ENCODE data around the gene TNFRSF11A.

The TNFRSF11A gene

DNA sequence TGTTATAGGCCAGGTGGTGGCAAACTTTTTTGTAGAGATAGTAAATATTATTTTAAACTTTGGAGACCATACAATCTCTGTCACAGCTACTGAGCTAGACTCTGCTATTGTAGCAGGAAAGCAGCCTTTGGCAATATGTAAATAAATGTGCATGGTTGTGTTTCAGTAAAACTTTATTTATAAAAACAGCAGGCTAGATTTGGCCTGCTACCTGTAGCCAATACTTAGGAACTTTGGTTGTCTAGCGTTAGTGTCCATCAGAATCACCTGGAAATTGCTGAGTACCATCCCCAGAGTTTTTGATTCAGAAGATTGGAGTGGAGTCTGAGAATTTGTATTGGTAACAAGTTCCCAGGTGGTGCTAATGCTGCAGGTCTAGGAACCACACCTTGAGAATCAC is 23.8 kb upstream of the TNFRSF11A start:
- no peak overlapping the region for H3K4me3 ChIP-seq (ENCODE audit: low read length)
- TF ChIP-seq ZNF274 (IDR thresholded peaks at IDR 0.05; ENCODE audit: low read depth, low read length) = no peak

DNA sequence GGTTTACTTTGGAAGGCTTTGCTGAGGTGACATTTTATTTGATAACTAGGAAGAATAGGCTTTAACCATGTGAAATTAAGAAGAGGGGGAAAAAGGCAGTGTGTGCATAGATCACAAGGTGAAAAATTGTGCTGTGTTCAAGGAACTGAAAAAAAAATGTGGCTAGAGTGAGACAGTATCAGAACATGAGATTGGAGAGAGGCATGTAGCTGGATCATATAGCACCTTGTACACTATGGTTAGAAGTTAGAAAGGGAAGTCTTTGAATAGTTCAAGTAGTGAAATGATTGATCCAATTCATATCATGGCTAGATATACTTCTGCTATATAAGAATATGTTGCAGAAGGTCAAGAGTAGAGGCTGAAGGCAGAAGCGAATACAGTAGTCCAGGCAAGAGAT is 12.3 kb upstream of the TNFRSF11A start:
- no peak for TF ChIP-seq ZNF274 (IDR thresholded peaks at IDR 0.05; ENCODE audit: low read depth, low read length)

DNA sequence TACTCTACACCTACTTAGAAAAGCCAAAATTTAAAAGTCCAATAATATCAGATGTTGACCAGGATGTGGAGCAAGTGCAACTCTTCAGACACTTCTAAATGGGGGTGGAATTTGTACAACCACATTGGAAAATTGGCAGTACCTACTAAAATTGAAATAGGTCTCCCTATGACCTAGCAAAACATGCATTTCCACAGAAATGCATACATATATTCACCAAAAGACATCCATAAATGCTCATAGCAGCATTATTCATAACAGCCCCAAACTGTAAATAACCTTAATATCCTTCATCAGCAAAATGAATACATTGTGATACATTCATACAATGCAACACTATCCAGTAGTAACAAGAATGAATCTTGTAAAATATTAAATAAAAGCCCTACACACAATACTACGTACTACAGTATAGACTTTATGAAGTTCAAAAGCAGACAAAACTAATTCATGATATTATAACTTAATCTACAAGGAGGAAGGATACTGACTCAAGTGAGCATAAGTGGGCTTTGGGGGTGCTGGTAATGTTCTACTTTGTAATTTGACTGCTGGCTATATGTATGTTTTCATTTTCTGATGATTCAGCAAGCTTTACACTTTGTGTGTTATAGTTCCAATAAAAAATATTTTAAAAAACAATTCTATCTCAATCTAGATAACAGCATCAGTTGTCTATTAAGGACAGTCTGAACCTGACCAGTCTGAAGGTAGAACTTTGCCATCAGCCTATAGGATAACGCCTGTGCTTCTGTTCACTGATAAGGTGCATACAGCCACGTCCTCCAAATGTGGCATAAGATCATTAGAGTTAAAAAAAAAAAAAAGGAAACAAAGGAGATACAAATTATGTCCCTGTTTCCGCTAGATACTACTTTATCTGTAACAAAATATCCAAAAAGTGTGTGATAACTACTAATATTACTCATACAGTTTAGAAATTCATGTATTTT is 6.6 kb upstream of the TNFRSF11A start:
- TF ChIP-seq ZNF274 (IDR thresholded peaks at IDR 0.05; ENCODE audit: low read depth, low read length) = no peak

More for the DNA sequence above, 12.3 kb upstream of the TNFRSF11A start:
- no peak overlapping the region for H3K4me3 ChIP-seq (ENCODE audit: low read length)

DNA sequence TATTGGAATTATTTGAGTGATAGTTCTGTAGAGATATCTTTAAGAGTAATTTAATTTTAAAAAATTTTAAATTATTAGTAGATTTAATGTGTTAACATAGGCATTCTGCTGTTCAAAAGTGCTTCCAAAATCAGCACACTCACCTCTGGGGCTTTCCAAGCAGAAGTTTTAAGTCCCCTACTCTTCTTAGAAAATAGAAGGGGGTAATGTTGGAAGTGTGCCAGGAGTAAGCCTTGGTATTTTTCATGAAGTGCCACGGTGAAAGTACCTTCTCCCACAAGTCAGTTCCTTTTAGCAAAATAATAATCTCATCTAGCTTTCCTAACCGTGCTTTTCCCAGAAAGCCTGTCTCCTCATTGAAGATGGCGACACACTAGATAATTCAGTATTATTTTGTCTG is 3.9 kb upstream of the TNFRSF11A start:
- no peak for TF ChIP-seq ZNF274 (IDR thresholded peaks at IDR 0.05; ENCODE audit: low read depth, low read length)
- H3K4me3 ChIP-seq (ENCODE audit: low read length) = no peak overlapping the region

More for the DNA sequence above, 6.6 kb upstream of the TNFRSF11A start:
- H3K4me3 ChIP-seq (ENCODE audit: low read length) = no peak overlapping the region

DNA sequence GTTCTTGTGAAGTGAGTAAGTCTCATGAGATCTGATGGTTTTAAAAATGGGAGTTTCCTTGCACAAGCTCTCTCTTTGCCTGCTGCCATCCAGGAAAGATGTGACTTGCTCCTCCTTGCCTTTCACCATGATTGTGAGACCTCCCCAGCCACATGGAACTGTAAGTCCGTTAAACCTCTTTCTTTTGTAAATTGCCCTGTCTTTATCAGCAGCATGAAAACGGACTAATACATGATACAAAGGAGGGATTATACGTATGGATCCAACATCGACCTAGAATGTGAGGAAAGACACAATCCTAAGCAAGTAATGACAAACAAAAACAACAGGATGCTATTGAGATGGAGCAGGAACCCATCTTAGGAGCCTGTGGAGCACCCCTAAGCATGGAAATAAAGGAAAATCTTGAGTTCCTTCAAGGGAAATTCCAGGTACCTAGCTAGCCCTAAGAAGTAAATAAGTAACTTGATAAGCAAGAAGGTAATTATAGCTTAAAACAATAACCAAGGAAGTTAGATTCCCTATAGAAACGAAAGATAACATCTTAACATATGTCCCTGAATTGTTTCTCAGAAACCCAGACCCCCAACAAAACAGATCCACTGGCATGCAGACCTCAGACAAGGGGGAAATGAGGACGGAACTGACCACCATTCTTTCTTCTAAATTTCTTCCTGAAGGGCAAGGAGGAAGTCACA is 1.5 kb upstream of the TNFRSF11A start:
- no peak for TF ChIP-seq ZNF274 (IDR thresholded peaks at IDR 0.05; ENCODE audit: low read depth, low read length)
- no peak overlapping the region for H3K4me3 ChIP-seq (ENCODE audit: low read length)

GRCh38 chr18:62324181-62324828 is 805 bp upstream of the TNFRSF11A start:
- peak overlapping the region; percentile 31; the same call in 1 of the 2 replicates for H3K4me3 ChIP-seq (ENCODE audit: low read length)
- no peak for TF ChIP-seq ZNF274 (IDR thresholded peaks at IDR 0.05; ENCODE audit: low read depth, low read length)

GRCh38 chr18:62325806-62326645 is 916 bp downstream of the TNFRSF11A start:
- no peak for TF ChIP-seq ZNF274 (IDR thresholded peaks at IDR 0.05; ENCODE audit: low read depth, low read length)
- H3K4me3 ChIP-seq (ENCODE audit: low read length) = peak overlapping the region; percentile 70

DNA sequence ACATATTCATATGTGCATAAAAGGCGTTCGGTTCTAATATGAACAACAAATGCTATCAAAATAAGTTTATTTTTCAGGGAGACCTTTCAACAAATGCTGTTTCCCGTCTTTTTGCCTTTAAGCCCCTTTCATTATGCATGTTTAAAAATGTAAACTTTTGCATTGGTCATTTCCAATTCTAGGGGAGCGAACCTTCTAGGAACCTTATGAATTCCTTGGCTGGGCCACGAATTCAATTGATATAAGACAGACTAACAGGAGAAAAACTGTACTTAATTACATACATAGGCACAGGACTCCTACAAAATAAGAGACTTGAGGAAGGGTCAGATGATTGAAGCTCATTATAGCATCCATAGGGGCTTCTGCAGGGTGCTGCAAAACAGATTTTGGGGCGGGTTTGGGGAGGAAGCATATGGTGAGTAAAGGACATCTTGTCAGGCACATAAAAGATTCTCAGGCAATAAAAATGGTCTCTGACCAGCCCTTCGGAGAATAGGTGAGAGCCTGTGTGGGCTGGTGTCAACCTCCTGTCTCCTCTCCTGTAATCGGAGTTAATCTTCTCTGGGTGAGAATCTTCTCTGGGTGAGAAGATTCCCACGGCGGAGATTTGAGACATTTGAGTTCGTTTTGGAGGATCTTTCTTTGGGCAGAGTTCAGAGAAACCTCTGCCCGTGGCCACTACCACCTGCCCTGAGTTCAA is 1.7 kb downstream of the TNFRSF11A start:
- peak overlapping the region; percentile 70; the same call in 1 of the 2 replicates for H3K4me3 ChIP-seq (ENCODE audit: low read length)
- TF ChIP-seq ZNF274 (IDR thresholded peaks at IDR 0.05; ENCODE audit: low read depth, low read length) = no peak

GRCh38 chr18:62327977-62328376 is 2.9 kb downstream of the TNFRSF11A start:
- H3K4me3 ChIP-seq (ENCODE audit: low read length) = no peak overlapping the region
- TF ChIP-seq ZNF274 (IDR thresholded peaks at IDR 0.05; ENCODE audit: low read depth, low read length) = no peak

DNA sequence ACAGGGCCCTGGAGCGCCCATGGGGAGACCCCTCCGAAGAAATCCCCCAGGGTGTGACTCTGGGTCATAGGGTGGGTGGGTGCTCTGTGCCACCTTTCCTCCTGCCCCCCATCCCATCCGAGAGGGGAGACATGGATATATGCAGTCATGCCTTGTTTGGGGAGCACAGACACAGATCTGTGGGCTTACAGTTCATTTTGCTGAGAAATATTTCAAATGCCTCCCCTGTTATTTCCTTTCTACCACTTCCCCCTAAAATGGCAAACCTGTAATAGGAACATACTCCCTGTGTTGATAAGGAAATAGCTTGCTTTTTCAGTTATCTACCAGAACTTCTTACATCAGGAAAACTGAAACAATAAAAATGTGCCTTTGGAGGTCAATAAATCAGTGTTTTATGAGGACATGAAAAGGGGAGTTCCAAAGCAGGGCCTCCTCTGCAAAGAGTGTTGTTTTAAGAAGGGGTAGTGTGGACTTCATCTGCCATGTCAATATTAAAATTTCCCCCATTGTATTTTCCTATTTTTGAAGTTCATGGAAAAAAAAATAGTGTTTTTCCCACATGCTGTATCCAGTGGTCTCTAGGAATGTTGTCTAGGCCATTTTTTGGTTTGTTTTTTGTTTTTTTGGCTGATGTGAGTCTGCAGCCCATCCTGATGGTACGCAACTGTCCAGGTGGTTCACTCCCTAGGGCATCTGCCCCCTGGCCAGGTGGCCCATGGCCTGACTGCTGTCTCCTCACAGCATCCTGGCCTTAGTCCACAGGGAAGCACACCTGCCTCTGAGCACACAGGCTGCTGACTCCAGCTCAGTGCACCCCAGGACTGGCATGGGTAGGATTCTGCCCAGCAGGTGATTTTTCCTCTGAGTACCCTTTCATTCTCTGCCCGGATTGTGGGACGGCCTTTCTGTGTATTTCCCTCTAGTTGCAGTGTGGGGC is 3.7 kb downstream of the TNFRSF11A start:
- no peak overlapping the region for H3K4me3 ChIP-seq (ENCODE audit: low read length)
- no peak for TF ChIP-seq ZNF274 (IDR thresholded peaks at IDR 0.05; ENCODE audit: low read depth, low read length)

GRCh38 chr18:62329691-62330454 is 4.8 kb downstream of the TNFRSF11A start:
- TF ChIP-seq ZNF274 (IDR thresholded peaks at IDR 0.05; ENCODE audit: low read depth, low read length) = no peak

More at GRCh38 chr18:62329691-62330454, 4.8 kb downstream of the TNFRSF11A start:
- no peak overlapping the region for H3K4me3 ChIP-seq (ENCODE audit: low read length)
